ENCODE results near the gene CNOT6.
"Not testable (repeated sequence)": the region's sequence is repeated elsewhere in the genome, so short reads cannot be mapped to it uniquely, and the experiment has no call there.

The CNOT6 gene

GRCh38 chr5:180494060-180494509 lies at the start of gene CNOT6:
Gene CNOT6 (plus strand): TSS chr5:180494379. CDS start chr5:180529277, 34,898 bp downstream.
- DNase-seq, result peak; percentile 66 to 95

- no peak for DNase-seq
Measured at GRCh38 chr5:180454752-180455151, 39.4 kb upstream of the CNOT6 start.

DNA sequence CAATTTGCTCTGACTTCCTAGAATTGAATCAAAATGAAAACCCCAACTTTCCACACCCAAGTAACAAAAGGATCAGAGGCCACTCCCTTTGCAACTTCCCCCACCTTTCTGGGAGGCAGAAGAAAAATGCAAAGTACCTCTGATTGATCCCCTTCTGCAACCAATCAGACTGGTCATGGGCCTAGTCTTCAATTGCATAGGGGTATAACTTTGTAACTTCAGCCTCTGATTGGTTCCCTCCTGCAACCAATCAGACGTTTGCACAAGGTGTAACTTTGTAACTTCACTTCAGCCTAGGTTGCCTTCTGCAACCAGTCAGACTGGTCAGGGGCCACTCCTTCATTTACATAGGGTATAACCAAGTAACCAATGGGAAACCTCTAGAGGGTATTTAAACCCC lies 38.3 kb upstream of the CNOT6 start:
- DNase-seq, result no peak

- DNase-seq, result no peak
Measured at GRCh38 chr5:180456792-180457191, 37.4 kb upstream of the CNOT6 start.

DNA sequence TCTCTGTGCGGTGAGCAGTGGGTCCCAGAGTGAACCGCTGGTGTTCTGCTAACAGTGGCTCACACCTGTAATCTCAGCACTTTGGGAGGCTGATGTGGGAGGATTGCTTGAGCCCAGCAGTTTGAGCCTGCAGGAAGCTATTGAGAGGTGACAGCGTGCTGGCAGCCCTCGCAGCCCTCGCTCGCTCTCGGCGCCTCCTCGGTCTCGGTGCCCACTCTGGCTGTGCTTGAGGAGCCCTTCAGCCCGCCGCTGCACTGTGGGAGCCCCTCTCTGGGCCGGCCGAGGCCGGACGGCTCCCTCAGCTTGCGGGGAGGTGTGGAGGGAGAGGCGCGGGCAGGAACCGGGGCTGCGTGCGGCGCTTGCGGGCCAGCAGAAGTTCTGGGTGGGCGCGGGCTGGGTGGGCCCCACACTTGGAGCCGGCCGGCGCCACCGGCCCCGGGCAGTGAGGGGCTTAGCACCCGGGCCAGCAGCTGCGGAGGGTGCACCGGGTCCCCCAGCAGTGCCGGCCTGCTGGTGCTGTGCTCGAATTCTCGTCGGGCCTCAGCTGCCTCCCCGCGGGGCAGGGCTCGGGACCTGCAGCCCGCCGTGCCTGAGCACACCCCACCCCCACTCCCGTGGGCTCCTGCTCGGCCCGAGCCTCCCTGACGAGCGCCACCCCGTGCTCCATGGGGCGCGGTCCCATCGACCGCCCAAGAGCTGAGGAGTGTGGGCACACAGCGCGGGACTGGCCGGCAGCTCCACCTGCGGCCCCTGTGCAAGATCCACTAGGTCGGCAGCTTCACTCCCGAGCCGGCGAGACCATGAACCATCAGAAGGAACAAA lies 35.1 kb upstream of the CNOT6 start:
- DNase-seq, result not testable (repeated sequence)

- DNase-seq, result not testable (repeated sequence)
Measured at GRCh38 chr5:180459674-180460142, 34.5 kb upstream of the CNOT6 start.

DNA sequence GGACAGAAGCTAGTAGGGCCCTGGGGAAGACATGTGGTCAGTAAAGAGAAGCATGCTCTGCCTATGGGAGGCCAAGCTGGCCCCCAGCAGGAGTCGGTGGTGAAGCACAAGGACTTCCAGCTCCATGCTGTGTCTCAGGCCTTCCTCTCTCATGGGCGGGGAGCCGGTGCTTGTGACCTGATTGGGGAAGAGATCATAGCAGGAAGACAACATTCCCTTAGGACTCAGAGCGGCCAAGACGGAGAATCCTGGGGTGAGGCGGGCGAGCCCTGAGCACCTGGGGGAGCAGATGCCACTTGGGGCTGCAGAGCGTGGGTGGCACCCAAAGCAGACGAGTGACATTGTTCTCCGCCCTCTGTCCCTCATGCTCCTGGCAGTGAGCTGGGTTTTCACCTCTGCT lies 33.3 kb upstream of the CNOT6 start:
- DNase-seq, result no peak

GRCh38 chr5:180461303-180461702 lies 32.9 kb upstream of the CNOT6 start:
- no peak for DNase-seq

GRCh38 chr5:180463216-180463900 lies 30.8 kb upstream of the CNOT6 start:
- no peak for DNase-seq

- no peak for DNase-seq
Measured at GRCh38 chr5:180463916-180464602, 30.1 kb upstream of the CNOT6 start.

- DNase-seq, result no peak
Measured at GRCh38 chr5:180464603-180464970, 29.6 kb upstream of the CNOT6 start.

DNA sequence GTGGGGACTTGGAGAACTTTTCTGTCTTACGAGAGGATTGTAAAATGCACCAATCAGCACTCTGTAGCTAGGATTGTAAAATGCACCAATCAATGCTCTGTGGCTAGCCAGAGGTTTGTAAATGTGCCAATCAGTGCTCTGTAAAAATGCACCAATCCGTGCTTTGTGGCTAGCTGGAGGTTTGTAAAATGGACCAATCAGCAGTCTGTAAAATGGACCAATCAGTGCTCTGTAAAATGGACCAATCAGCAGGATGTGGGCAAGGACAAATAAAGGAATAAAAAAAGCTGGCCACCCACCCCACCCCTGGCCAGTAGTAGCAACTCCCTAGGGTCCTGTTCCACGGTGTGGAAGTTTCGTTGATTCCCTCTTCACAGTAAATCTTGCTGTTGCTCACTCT lies 29.1 kb upstream of the CNOT6 start:
- not testable (repeated sequence) for DNase-seq

DNA sequence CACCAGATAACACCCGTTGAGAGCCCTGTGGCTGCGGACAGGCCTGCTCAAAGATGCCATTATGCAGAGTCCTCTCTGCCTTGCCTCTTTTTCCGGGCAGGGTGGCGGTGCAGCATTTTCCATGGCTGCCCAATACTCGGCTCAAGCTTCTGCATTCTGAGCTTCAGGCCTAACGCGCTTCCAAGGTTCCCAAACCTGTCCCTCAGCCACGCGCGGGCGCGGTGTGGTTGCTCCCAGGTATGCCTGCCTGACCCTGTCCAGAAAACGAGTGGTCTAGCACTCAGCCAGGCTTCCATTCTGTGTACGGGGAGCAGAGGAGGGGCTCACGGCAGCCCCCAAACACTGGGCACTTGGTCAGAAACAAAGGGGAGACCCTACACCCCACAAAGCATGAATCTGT lies 27.9 kb upstream of the CNOT6 start:
- DNase-seq, result no peak

DNA sequence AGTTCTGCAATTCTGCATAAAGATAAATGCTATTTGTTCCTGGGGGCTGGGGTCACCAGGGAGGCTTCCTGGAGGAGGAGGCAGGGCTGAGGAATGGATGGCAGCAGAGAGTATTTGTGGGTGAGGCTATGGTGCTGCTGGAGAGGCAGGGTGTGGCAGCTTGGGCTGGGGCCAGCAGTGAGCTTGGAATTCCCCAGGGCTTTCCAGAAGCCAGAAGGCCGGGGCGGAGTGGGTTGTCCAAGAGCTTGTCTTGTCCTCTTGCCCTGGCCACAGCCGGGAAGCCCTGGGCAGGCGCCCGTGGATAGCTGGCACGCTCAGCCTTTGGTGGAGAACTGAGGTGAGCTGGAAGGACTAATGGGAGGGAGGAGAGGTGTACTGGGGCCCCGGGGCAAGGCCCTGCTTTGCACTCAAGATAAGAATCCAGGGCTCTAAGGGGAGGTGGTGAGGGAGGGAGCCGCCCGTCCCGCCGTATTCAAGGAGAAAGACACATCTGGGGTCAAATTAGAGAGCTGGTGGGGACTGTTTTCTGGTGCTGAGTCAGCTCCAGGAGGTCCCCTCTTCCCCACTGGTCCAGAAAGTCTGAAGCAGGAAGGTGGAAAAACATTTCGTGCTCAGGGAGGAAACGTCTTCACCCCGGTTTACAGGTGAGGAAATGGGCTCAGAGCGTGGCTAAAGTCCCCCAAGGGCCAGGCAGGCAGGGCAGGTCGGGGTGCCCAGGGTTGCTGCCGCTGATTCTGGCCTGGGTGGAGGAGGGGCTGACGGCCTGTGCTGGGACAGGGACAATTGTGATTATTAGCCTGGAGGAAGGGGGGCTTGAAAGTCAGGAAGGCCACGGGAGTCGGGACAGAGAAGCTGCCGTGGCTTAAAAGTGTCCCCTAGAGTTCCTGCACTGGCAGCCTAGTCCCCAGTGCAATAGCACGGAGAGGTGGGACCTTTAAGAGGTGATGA lies 26.9 kb upstream of the CNOT6 start:
- peak in 1 of 2 experiments; percentile 30 for DNase-seq

- DNase-seq, result no peak
Measured at GRCh38 chr5:180467989-180468731, 26.0 kb upstream of the CNOT6 start.

DNA sequence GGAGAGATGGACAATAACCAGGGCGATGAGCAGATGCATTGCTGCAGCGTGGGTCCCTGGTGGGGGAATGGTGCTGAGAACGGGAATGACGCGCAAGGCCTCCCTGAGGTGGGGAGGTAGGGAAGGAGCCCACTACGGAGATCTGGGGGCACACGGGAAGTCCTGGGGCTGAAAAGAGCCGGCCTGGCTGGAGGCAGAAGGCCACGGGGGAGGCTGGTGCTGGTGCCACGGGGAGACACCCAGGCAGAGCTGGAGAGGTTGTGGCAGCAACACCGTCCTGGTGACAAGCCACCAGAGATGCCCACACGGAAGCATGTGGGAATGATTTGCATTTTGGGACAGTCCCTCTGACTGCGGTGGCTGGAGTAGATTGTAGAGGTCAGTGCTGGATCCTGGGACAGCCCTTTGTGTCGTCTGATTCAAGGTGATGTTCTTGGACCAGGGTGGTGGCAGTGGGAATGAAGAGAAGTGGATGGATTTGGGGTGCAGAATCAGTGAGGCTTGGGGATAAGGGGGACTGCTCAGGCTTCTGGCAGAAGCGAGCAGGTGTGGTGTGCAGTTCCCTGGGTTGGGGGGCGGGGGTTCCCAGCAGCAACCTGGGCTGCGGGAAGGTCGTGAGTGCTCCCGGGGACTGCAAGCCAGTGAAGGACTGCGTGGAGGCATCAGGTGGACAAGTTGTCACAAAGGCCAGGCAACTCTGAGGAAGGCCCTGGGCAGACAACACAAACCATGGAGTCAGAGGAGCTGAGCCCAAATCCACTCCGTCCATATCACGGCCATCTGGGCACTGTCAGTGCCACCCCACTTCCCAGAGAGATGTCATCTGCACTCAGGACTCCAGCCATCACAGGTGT lies 25.2 kb upstream of the CNOT6 start:
- no peak for DNase-seq

DNA sequence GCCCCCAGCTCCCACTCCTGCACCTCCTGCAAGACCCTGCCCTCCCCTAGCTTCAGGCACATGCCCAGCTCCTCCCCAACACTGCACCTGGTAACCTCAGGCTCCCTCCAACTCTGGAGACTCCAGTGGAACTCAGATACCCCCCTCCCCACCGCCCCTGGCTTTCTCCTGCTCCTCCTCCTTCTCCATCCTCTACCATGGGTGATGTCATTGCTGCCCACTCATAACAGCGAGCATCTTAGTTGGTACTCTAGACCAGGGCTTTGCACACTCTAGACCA lies 24.7 kb upstream of the CNOT6 start:
- DNase-seq, result no peak

GRCh38 chr5:180469866-180470265 lies 24.3 kb upstream of the CNOT6 start:
- DNase-seq, result no peak

DNA sequence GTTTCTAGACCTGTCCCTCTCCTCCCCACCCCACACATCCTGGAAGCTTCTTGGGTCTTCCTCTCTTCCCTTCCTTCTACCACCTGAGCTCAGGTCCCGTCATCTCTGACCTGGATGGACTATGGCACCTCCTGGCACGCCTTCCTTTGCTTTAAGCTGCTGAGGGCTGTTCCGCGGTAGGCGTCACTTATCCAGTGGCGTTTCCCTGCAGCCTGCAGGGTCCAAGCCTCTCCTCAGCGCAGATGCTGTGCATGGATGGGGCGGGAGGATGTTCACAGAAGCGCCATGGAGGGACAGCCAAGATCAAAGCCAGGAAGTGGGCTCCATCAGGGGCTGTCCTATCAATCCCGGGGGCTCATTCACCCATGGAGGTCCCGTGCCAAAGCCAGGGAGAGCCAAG lies 23.8 kb upstream of the CNOT6 start:
- DNase-seq, result no peak

DNA sequence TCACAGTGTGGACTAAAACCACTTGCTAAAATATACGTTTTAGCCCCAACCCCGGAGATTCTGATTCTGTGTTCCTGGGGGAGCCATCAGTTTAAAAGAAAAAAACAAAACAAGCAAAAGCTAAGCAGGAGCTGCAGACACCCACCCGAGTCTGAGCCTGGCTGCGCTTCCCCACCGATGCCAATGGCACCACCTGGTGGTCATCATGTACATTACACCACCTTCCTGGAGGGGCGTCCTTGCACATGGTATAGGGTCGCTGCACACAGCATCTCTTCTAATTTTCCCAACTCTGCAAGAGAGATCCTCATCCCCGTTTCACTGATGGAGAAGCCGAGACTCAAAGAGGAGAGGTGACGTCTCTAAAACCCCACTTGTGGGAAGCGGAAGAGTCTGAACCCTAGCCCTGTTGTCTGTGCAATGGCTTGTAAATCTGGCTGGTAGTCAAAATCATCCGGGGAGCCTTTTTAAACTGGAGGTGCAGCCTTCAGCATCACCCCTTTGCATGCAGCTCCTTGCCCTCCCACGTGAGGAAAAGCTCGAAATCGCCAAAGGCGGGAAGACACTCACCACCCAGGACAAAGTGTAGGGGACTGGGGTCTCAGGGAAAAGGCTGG lies 23.1 kb upstream of the CNOT6 start:
- DNase-seq, result peak in 1 of 2 experiments; percentile 49

Measured in SW 1271 (cell line).